HepG2 (cell line): ENCODE results near the gene SLC35F1. TPM values are rescaled to one million over a fixed set of nuclear protein-coding genes. Genes with fewer than 3 reads are reported as not detected.
A peak's percentile ranks its signal among the peaks of the same experiment; 100 is the strongest.

ENCODE experiments used
- ATAC-seq: fragments of 200-7000 bp; cut with Tn5 transposase; 3 replicates; pipeline ENCODE4 v1.9.1; 2020; ENCODE audit warnings: mild to moderate bottlenecking, moderate library complexity
- BruUV-seq: library from RNA; stranded (reverse); fragments of 400-500 nt; replicated peaks from 2 replicates; lab custom pipeline; 2021; lab: Mats Ljungman, UMichigan
- CTCF ChIA-PET: fragments of 300-600 bp; formaldehyde crosslinking; extraction: SDS; loops from one replicate; lab custom pipeline; 2021; ENCODE audit warnings: low total read pairs, inconsistent platforms, low intra/inter-chr PET ratio; lab: Yijun Ruan, JAX
- POLR2A ChIA-PET: fragments of 350-600 bp; sonication (Branson Sonifier 250); formaldehyde crosslinking; loops from one replicate; lab custom pipeline; 2020; ENCODE audit warnings: antibody characterized with exemption, inconsistent platforms; lab: Yijun Ruan, JAX
- DNase-seq: peaks from one replicate; pipeline ENCODE4 v3.0.0-alpha.2; 2015; ENCODE audit warnings: low spot score
- FAIRE-seq: peaks from 3 replicates; lab custom pipeline; 2011; peaks lifted over from hg19 to GRCh38; lab: Jason Lieb, UNC
- H2AFZ ChIP-seq: one replicate; pipeline ENCODE4 v1.6.1; 2011; ENCODE audit warnings: low read length, inconsistent platforms
- H3K27ac ChIP-seq: fragments of 300-600 bp; 3 replicates; pipeline ENCODE4 v1.8.0; 2011; ENCODE audit warnings: mixed run types, mild to moderate bottlenecking, mixed read lengths, low read length, inconsistent platforms; ENCODE audit not compliant: insufficient read depth; ENCODE audit errors: extremely low read length
- H3K27me3 ChIP-seq, 2 experiments: fragments of 200-600 bp in 1 of 2; 2 replicates in 1 of 2; 3 replicates in 1 of 2; pipeline versions ENCODE4 v1.6.0 to v1.8.0; 2011; ENCODE audit warnings: low read length in 2 of 2, mild to moderate bottlenecking in 2 of 2, moderate library complexity in 2 of 2, inconsistent platforms in 1 of 2; ENCODE audit not compliant: insufficient read depth in 2 of 2, control insufficient read depth in 1 of 2
- H3K36me3 ChIP-seq, 2 experiments: fragments of 200-600 bp in 1 of 2; replicated peaks in 1 of 2; 2 replicates in 1 of 2; 3 replicates in 1 of 2; pipeline versions ENCODE4 v1.5.1 to v1.8.0; 2011; ENCODE audit warnings: low read length in 2 of 2, inconsistent platforms in 1 of 2; ENCODE audit not compliant: insufficient read depth in 2 of 2, control insufficient read depth in 1 of 2
- H3K4me1 ChIP-seq: 2 replicates; pipeline ENCODE4 v1.5.1; 2012; ENCODE audit warnings: low read length, inconsistent platforms; ENCODE audit not compliant: insufficient read depth
- H3K4me2 ChIP-seq: 2 replicates; pipeline ENCODE4 v1.6.0; 2011; ENCODE audit warnings: low read depth, low read length, inconsistent platforms
- H3K4me3 ChIP-seq, 3 experiments: fragments of 200-600 bp in 1 of 3; sonication (generic), shearing (Covaris generic) in 1 of 3; replicated peaks in 1 of 3; 2 replicates each; pipeline ENCODE4 v1.5.1; 2011 to 2016; ENCODE audit warnings: low read length in 3 of 3, inconsistent platforms in 2 of 3, low read depth in 2 of 3, mild to moderate bottlenecking in 2 of 3, control low read depth in 1 of 3, mixed read lengths in 1 of 3; ENCODE audit not compliant: insufficient read depth in 1 of 3
- H3K79me2 ChIP-seq: one replicate; pipeline ENCODE4 v1.6.1; 2011; ENCODE audit warnings: low read length, inconsistent platforms; ENCODE audit not compliant: insufficient read depth
- H3K9ac ChIP-seq: 2 replicates; pipeline ENCODE4 v1.6.0; 2011; ENCODE audit warnings: mild to moderate bottlenecking, low read depth, low read length, inconsistent platforms; ENCODE audit not compliant: insufficient read depth
- H3K9me3 ChIP-seq: 2 replicates; pipeline ENCODE4 v1.5.1; 2012; ENCODE audit warnings: mild to moderate bottlenecking, low read length
- H4K20me1 ChIP-seq: 2 replicates; pipeline ENCODE4 v1.6.0; 2011; ENCODE audit warnings: inconsistent platforms, mild to moderate bottlenecking, low read length, moderate library complexity; ENCODE audit not compliant: insufficient read depth
- WGBS: methylation state at CpG from one replicate; pipeline ENCODE4 v1.1.6; 2017; ENCODE audit warnings: low lambda C conversion rate; 5-methylcytosine and 5-hydroxymethylcytosine counted together
- in situ Hi-C: cut with HindIII; loops from 2 replicates; pipeline ENCODE4 v1.10.0; 2017; ENCODE audit warnings: low pct_unique_long_range_greater_than_20kb; ENCODE audit not compliant: extremely low pct_ligation_motif_present
- intact Hi-C: fragments of 100-400 bp; cut with micrococcal nuclease; formaldehyde crosslinking; loops from one replicate; pipeline ENCODE4 v1.10.0; 2022; ENCODE audit not compliant: unreplicated experiment
- polyA plus RNA-seq, 8 experiments: library from polyadenylated mRNA; depleted of rRNA in 3 of 8; stranded (reverse) in 7 of 8; unstranded in 1 of 8; fragments of >200 nt; fragmentation: Illumina TruSeq in 4 of 8; extraction: Trizol in 4 of 8; gene quantifications; 2 replicates each; pipeline versions ENCODE4 v1.2.1 to v1.2.3, GENCODE V29; 2011 to 2016; ENCODE audit warnings: low read depth in 4 of 8, missing spikeins in 1 of 8, mixed read lengths in 1 of 8; ENCODE audit not compliant: insufficient read depth in 1 of 8
- total RNA-seq, 5 experiments: library from RNA; depleted of rRNA; stranded (reverse); fragments of >200 nt; fragmentation: Illumina TruSeq; extraction: Trizol; gene quantifications; 2 replicates each; pipeline ENCODE4 v1.2.3, GENCODE V29; 2016; ENCODE audit warnings: low read depth in 1 of 5
- TF ChIP-seq, protein P1 (sequence below): sonication (generic); formaldehyde crosslinking; IDR thresholded peaks from 2 replicates; pipeline ENCODE4 v1.5.0; 2020; ENCODE audit warnings: mild to moderate bottlenecking, missing genetic modification reagents, moderate library complexity
- TF ChIP-seq, protein P2 (sequence below): sonication (generic); formaldehyde crosslinking; IDR thresholded peaks from 2 replicates; pipeline ENCODE4 v1.5.1; 2020; ENCODE audit warnings: mild to moderate bottlenecking, missing genetic modification reagents

SLC35F1 gene
- total and polyA plus RNA-seq, 2 of the 13 experiments (the other 11 are each of a cell fraction or from before 2014, with no cell fraction given), result 0.01 TPM; not detected in 1

GRCh38 chr6:117918454-117918853, 11.4 kb downstream of the SLC35F1 start:
- no TSS peak for BruUV-seq
- Histone ChIP-seq H4K20me1 (no peaks in the 10 kb centered on the region), H3K27me3 (peaks cover 0 to 6% of the 10 kb centered on the region in 2 experiments; a peak in 2 of 5 replicates), H3K27ac (no peak overlapping the region), H3K36me3 (no peaks in the 10 kb centered on the region), H3K9me3 (no peaks in the 10 kb centered on the region), H3K4me1 (peaks cover 12% of the 10 kb centered on the region), H3K9ac (no peak overlapping the region), H2AFZ (no peak overlapping the region), H3K4me2 (no peak overlapping the region), H3K79me2 (no peaks in the 10 kb centered on the region), H3K4me3 (no peak overlapping the region)
- no peak for DNase-seq
- ChIA-PET POLR2A (no interaction called here), CTCF (no interaction called here)
- TF ChIP-seq, protein P1, sequence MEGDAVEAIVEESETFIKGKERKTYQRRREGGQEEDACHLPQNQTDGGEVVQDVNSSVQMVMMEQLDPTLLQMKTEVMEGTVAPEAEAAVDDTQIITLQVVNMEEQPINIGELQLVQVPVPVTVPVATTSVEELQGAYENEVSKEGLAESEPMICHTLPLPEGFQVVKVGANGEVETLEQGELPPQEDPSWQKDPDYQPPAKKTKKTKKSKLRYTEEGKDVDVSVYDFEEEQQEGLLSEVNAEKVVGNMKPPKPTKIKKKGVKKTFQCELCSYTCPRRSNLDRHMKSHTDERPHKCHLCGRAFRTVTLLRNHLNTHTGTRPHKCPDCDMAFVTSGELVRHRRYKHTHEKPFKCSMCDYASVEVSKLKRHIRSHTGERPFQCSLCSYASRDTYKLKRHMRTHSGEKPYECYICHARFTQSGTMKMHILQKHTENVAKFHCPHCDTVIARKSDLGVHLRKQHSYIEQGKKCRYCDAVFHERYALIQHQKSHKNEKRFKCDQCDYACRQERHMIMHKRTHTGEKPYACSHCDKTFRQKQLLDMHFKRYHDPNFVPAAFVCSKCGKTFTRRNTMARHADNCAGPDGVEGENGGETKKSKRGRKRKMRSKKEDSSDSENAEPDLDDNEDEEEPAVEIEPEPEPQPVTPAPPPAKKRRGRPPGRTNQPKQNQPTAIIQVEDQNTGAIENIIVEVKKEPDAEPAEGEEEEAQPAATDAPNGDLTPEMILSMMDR, result 0 out of 2 replicates have a peak, but pooled peaks have one; percentile 16
- TF ChIP-seq, protein P2, sequence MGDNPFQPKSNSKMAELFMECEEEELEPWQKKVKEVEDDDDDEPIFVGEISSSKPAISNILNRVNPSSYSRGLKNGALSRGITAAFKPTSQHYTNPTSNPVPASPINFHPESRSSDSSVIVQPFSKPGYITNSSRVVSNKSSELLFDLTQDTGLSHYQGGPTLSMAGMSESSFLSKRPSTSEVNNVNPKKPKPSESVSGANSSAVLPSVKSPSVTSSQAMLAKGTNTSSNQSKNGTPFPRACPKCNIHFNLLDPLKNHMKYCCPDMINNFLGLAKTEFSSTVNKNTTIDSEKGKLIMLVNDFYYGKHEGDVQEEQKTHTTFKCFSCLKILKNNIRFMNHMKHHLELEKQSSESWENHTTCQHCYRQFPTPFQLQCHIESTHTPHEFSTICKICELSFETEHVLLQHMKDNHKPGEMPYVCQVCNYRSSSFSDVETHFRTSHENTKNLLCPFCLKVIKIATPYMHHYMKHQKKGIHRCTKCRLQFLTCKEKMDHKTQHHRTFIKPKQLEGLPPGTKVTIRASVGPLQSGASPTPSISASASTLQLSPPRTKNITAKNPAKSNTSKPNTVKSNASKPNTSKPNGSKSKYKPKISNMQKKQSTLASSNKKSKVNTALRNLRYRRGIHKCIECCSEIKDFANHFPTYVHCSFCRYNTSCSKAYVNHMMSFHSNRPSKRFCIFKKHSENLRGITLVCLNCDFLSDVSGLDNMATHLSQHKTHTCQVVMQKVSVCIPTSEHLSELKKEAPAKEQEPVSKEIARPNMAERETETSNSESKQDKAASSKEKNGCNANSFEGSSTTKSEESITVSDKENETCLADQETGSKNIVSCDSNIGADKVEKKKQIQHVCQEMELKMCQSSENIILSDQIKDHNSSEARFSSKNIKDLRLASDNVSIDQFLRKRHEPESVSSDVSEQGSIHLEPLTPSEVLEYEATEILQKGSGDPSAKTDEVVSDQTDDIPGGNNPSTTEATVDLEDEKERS (CRISPR knock-in tag), result no peak
- ATAC-seq, result 0 out of 3 replicates have a peak, but pooled peaks have one; percentile 19
- peak; percentile 78 for FAIRE-seq
- intact Hi-C loops, result no loop called here
- 4% methylated on average over 5 of the region's 5 CpGs for WGBS
- in situ Hi-C loops, result no loop called here
